K562 (cell line): Measurements from ENCODE around the gene LAPTM5. TPM values are rescaled to one million over a fixed set of nuclear protein-coding genes. Genes with fewer than 3 reads are reported as not detected.

Source experiments
- ERF ChIP-seq: fragments of 450-650 bp; formaldehyde crosslinking; IDR thresholded peaks from 2 replicates; pipeline ENCODE4 v1.4.0; 2020; ENCODE audit warnings: mild to moderate bottlenecking, mixed read lengths
- ETV5 ChIP-seq: sonication (generic); formaldehyde crosslinking; IDR thresholded peaks from 2 replicates; pipeline ENCODE4 v1.4.0; 2020; ENCODE audit warnings: low read depth, mild to moderate bottlenecking, missing genetic modification reagents
- FOXA3 ChIP-seq, 2 experiments: fragments of 450-650 bp in 1 of 2; sonication (generic) in 1 of 2; formaldehyde crosslinking; IDR thresholded peaks in 1 of 2; conservative IDR thresholded peaks in 1 of 2; 2 replicates each; pipeline versions ENCODE4 v1.4.0 to v1.8.0; 2020 to 2022; ENCODE audit warnings: mild to moderate bottlenecking in 2 of 2, missing genetic modification reagents in 1 of 2
- FOXP1 ChIP-seq: sonication (generic); formaldehyde crosslinking; IDR thresholded peaks from 2 replicates; pipeline ENCODE4 v1.8.0; 2022; ENCODE audit warnings: mild to moderate bottlenecking, missing genetic modification reagents
- FUS ChIP-seq: fragments of 200-400 bp; formaldehyde crosslinking; optimal IDR thresholded peaks from 2 replicates; pipeline ENCODE3; 2017; ENCODE audit warnings: low read depth, low read length
- GABPB2 ChIP-seq: fragments of 250-450 bp; sonication (Bioruptor Pico); conservative IDR thresholded peaks from 2 replicates; pipeline ENCODE4 v1.5.1; 2021; ENCODE audit warnings: mild to moderate bottlenecking
- GTF2A2 ChIP-seq: IDR thresholded peaks from 2 replicates; pipeline ENCODE4 v1.6.1; 2016; ENCODE audit warnings: mild to moderate bottlenecking, missing genetic modification characterization, missing compliant biosample characterization
- GTF2F1 ChIP-seq: IDR thresholded peaks from 2 replicates; pipeline ENCODE4 v1.6.1; 2011; ENCODE audit warnings: low read depth, low read length, improper control_type of control experiment
- HDAC6 ChIP-seq: IDR thresholded peaks from 2 replicates; pipeline ENCODE4 v1.6.1; 2012; ENCODE audit warnings: low read depth, mild to moderate bottlenecking, control low read depth, inconsistent platforms, low read length, moderate library complexity
- KAT2B ChIP-seq: IDR thresholded peaks from one replicate; pipeline ENCODE4 v1.6.1; 2012; ENCODE audit warnings: low read depth, mild to moderate bottlenecking, control low read depth, inconsistent platforms, low read length, moderate library complexity
- MED1 ChIP-seq: sonication (generic); formaldehyde crosslinking; IDR thresholded peaks from 2 replicates; pipeline ENCODE4 v1.8.1; 2023; ENCODE audit warnings: missing genetic modification reagents, borderline replicate concordance
- POU5F1 ChIP-seq: fragments of 150-350 bp; IDR thresholded peaks from 2 replicates; pipeline ENCODE4 v1.6.1; 2014; ENCODE audit warnings: borderline replicate concordance, low read length, low read depth, mild to moderate bottlenecking; ENCODE audit not compliant: partially characterized antibody
- SMAD3 ChIP-seq: fragments of 450-650 bp; formaldehyde crosslinking; conservative IDR thresholded peaks from 2 replicates; pipeline ENCODE4 v1.4.0; 2020; ENCODE audit warnings: mild to moderate bottlenecking
- SMAD4 ChIP-seq: fragments of 250-450 bp; sonication (Bioruptor Pico); conservative IDR thresholded peaks from 2 replicates; pipeline ENCODE4 v1.8.0; 2021; ENCODE audit warnings: inconsistent platforms, mild to moderate bottlenecking, moderate library complexity
- SMARCE1 ChIP-seq: fragments of 450-650 bp; IDR thresholded peaks from 2 replicates; pipeline ENCODE4 v1.7.1; 2016; ENCODE audit warnings: mild to moderate bottlenecking
- TFAM ChIP-seq: fragments of 250-450 bp; sonication (Bioruptor Pico); conservative IDR thresholded peaks from 2 replicates; pipeline ENCODE4 v1.5.0; 2021; ENCODE audit warnings: mild to moderate bottlenecking, moderate library complexity
- TGIF2 ChIP-seq: sonication (generic); formaldehyde crosslinking; IDR thresholded peaks from 2 replicates; pipeline ENCODE4 v1.8.1; 2022; ENCODE audit warnings: mild to moderate bottlenecking, missing genetic modification reagents, moderate library complexity
- YBX1 ChIP-seq: fragments of 450-650 bp; IDR thresholded peaks from 2 replicates; pipeline ENCODE4 v1.7.1; 2016; ENCODE audit warnings: mild to moderate bottlenecking
- ZFPM2 ChIP-seq: fragments of 250-450 bp; sonication (Bioruptor Pico); IDR thresholded peaks from 2 replicates; pipeline ENCODE4 v1.5.1; 2022; ENCODE audit warnings: mild to moderate bottlenecking
- ZNF263 ChIP-seq: sonication (generic); formaldehyde crosslinking; IDR thresholded peaks from 2 replicates; pipeline ENCODE4 v1.8.0; 2022; ENCODE audit warnings: mild to moderate bottlenecking, missing genetic modification reagents, borderline replicate concordance
- ZNF408 ChIP-seq: fragments of 250-450 bp; sonication (Bioruptor Pico); IDR thresholded peaks from 2 replicates; pipeline ENCODE4 v1.4.0; 2020; ENCODE audit warnings: low read depth, mild to moderate bottlenecking, moderate library complexity
- ZNF639 ChIP-seq, 2 experiments: fragments of 200-800 bp in 1 of 2; sonication (Bioruptor generic) in 1 of 2; sonication (generic) in 1 of 2; formaldehyde crosslinking in 1 of 2; IDR thresholded peaks in 1 of 2; conservative IDR thresholded peaks in 1 of 2; 2 replicates each; pipeline versions ENCODE4 v1.5.0 to v1.6.1; 2016 to 2020; ENCODE audit warnings: missing compliant biosample characterization in 1 of 2, missing genetic modification characterization in 1 of 2, missing genetic modification reagents in 1 of 2
- ZNF766 ChIP-seq: fragments of 200-800 bp; sonication (Bioruptor generic); conservative IDR thresholded peaks from 2 replicates; pipeline ENCODE4 v1.6.1; 2016; ENCODE audit warnings: missing genetic modification characterization, missing compliant biosample characterization
- ZNF778 ChIP-seq: fragments of 450-650 bp; formaldehyde crosslinking; IDR thresholded peaks from 2 replicates; pipeline ENCODE4 v1.4.0; 2020; ENCODE audit warnings: mild to moderate bottlenecking, moderate library complexity
- polyA plus RNA-seq, 8 experiments: library from polyadenylated mRNA; depleted of rRNA in 4 of 8; stranded (reverse) in 5 of 8; unstranded in 3 of 8; fragments of >200 nt; fragmentation: Nextera tagmentation in 2 of 8; fragmentation: Illumina TruSeq in 1 of 8; extraction: Ambion mirVana in 2 of 8; extraction: Trizol in 1 of 8; gene quantifications; 2 replicates each; pipeline versions ENCODE4 v1.2.1 to v1.2.3, GENCODE V29; 2011 to 2014; ENCODE audit warnings: inconsistent platforms in 1 of 8, missing spikeins in 1 of 8
- total RNA-seq, 7 experiments: library from RNA; depleted of rRNA in 6 of 7; stranded (reverse); fragments of >200 nt in 6 of 7; fragmentation: Illumina TruSeq in 2 of 7; extraction: Trizol in 2 of 7; gene quantifications; 2 replicates each; pipeline versions ENCODE4 v1.2.1 to v1.2.3, GENCODE V29; 2011 to 2021; ENCODE audit warnings: low replicate concordance in 1 of 7
- TF ChIP-seq, protein P1 (sequence below), 2 experiments: fragments of 450-650 bp; IDR thresholded peaks; 2 replicates each; pipeline ENCODE4 v1.6.1; 2016

LAPTM5 gene
- total and polyA plus RNA-seq, 9 of the 15 experiments (the other 6 are each of a cell fraction or from before 2014, with no cell fraction given) = 2.4 to 47.3 (median 20.3) TPM

GRCh38 chr1:30778154-30778978 lies 20.8 kb upstream of the LAPTM5 start (continued):
- TF ChIP-seq, protein P1, sequence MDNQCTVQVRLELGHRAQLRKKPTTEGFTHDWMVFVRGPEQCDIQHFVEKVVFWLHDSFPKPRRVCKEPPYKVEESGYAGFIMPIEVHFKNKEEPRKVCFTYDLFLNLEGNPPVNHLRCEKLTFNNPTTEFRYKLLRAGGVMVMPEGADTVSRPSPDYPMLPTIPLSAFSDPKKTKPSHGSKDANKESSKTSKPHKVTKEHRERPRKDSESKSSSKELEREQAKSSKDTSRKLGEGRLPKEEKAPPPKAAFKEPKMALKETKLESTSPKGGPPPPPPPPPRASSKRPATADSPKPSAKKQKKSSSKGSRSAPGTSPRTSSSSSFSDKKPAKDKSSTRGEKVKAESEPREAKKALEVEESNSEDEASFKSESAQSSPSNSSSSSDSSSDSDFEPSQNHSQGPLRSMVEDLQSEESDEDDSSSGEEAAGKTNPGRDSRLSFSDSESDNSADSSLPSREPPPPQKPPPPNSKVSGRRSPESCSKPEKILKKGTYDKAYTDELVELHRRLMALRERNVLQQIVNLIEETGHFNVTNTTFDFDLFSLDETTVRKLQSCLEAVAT (IDR thresholded peaks at IDR 0.05) = peak; percentile 80 to 87
- TF ChIP-seq SMARCE1 = peak; percentile 84
- TF ChIP-seq KAT2B = no peak
- TF ChIP-seq FOXA3 (CRISPR knock-in tag; conservative IDR thresholded peaks at IDR 0.05 in 1 of 2, IDR thresholded peaks at IDR 0.05 in 1 of 2) = peak in 1 of 2 experiments; percentile 89; a peak in 3 of 4 replicates
- no peak for TF ChIP-seq ZNF778 (CRISPR knock-in tag)
- peak; percentile 78; the same call in 1 of the 2 replicates for TF ChIP-seq ZFPM2 (CRISPR knock-in tag)
- peak; percentile 70; the same call in 1 of the 2 replicates for TF ChIP-seq ZNF766 (CRISPR knock-in tag)
- no peak for TF ChIP-seq TFAM (CRISPR knock-in tag)
- TF ChIP-seq SMAD4 (CRISPR knock-in tag) = peak; percentile 94
- TF ChIP-seq SMAD3 (CRISPR knock-in tag) = peak; percentile 87; the same call in 1 of the 2 replicates
- peak; percentile 88 for TF ChIP-seq ETV5 (CRISPR knock-in tag)
- TF ChIP-seq ZNF408 (CRISPR knock-in tag) = no peak
- peak; percentile 66; the same call in 1 of the 2 replicates for TF ChIP-seq GTF2A2 (tag)
- no peak for TF ChIP-seq POU5F1
- TF ChIP-seq ZNF639 (CRISPR knock-in tag; conservative IDR thresholded peaks at IDR 0.05 in 1 of 2, IDR thresholded peaks at IDR 0.05 in 1 of 2) = peak in 1 of 2 experiments; percentile 92; a peak in 2 of 4 replicates
- TF ChIP-seq ZNF263 (CRISPR knock-in tag) = no peak; the same call in 1 of the 2 replicates
- peak; percentile 99 for TF ChIP-seq FOXP1 (CRISPR knock-in tag)
- no peak for TF ChIP-seq YBX1
- TF ChIP-seq FUS = no peak
- no peak for TF ChIP-seq TGIF2 (CRISPR knock-in tag)
- peak; percentile 87 for TF ChIP-seq ERF (CRISPR knock-in tag)
- TF ChIP-seq MED1 (CRISPR knock-in tag) = no peak
- no peak for TF ChIP-seq HDAC6
- TF ChIP-seq GTF2F1 = peak; percentile 93; the same call in 1 of the 2 replicates
- 0 out of 2 replicates have a peak, but pooled peaks have one; percentile 15 for TF ChIP-seq GABPB2
